ENCODE results near the gene MIB1. TPM values are rescaled to one million over a fixed set of nuclear protein-coding genes. Genes with fewer than 3 reads are reported as not detected.

Gene MIB1
- total RNA-seq, 4 donors from 2014 or later: 15.7 to 31.8 (median 27.6) TPM

DNA sequence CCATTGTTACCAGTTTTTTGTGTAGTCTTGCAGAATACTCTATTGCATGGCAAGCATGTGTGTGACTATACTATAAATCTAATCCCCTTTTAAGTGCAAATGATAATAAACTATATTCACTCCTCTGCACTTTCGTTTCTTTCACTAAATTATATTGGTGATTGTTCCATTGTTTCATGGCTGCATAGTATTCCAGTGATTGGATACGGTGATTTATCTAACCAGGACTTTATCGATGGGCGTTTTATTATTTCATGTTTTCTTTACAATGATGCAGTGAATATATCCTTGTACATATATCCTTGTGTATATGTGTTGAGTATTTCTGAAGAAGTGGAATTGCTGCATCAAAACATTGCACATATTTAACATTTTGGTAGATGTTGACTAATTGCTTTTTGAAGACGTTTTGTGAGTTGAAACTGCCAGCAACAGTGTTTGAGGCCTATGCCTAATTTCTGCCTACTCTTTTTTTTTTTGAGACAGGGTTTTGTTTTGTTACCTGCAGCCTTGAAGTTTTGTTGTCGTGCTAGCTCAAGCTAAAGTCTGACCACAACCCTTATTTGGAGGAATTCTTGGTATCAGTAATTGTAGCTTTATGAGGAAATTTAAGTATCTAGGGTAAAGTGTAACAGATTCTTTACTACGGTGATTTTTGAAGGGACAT is 2.7 kb downstream of the MIB1 start:
- DNase-seq: no peak
- Histone ChIP-seq H3K27ac (no peak overlapping the region), H3K4me3 (no peak overlapping the region), H3K27me3 (no peaks in the 10 kb centered on the region), H3K36me3 (no peaks in the 10 kb centered on the region), H3K9me3 (no peaks in the 10 kb centered on the region), H3K4me1 (peaks cover 0 to 43% (median 18%) of the 10 kb centered on the region in 4 donors)
- in situ Hi-C loops (cut with MboI; ENCODE audit: low pct_ligation_motif_present in 1 of 4, low pct_unique_long_range_greater_than_20kb in 1 of 4, low sequenced_read_pairs in 3 of 4) (no loop called here), intact Hi-C loops (cut with DNase I; ENCODE audit: low total_unique reads) (no loop called here)
- 80 to 89% methylated on average over 7 of the region's 7 CpGs for WGBS, 2 donors (ENCODE audit: low coverage in 1 of 2)
- no peak for TF ChIP-seq EP300 (IDR thresholded peaks at IDR 0.05; ENCODE audit: low read depth)
- TF ChIP-seq POLR2AphosphoS5 (IDR thresholded peaks at IDR 0.05): no peak
- no peak for TF ChIP-seq POLR2A (IDR thresholded peaks at IDR 0.05)
- TF ChIP-seq, protein P1, sequence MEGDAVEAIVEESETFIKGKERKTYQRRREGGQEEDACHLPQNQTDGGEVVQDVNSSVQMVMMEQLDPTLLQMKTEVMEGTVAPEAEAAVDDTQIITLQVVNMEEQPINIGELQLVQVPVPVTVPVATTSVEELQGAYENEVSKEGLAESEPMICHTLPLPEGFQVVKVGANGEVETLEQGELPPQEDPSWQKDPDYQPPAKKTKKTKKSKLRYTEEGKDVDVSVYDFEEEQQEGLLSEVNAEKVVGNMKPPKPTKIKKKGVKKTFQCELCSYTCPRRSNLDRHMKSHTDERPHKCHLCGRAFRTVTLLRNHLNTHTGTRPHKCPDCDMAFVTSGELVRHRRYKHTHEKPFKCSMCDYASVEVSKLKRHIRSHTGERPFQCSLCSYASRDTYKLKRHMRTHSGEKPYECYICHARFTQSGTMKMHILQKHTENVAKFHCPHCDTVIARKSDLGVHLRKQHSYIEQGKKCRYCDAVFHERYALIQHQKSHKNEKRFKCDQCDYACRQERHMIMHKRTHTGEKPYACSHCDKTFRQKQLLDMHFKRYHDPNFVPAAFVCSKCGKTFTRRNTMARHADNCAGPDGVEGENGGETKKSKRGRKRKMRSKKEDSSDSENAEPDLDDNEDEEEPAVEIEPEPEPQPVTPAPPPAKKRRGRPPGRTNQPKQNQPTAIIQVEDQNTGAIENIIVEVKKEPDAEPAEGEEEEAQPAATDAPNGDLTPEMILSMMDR (IDR thresholded peaks at IDR 0.05): no peak

DNA sequence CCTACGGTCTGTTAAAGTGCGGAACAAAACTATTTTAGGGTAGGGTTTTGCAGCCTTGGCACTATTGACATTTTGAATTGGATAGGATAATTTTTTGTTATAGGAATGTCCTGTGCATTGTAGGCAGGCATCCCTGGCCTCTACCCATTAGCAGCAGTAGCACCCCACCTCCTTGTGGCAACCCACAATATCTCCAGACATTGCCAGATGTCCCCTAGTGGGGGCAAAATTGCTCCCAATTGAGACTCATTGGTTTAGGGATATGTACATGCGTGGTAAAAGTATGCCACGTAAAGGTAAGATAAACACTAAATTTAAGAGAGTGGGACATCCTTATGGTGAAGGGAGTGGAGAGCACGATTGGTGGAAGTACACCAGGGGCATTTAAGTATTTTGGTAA is 4.6 kb downstream of the MIB1 start:
- WGBS, 2 donors (ENCODE audit: low coverage in 1 of 2): 93 to 94% methylated on average over 2 to 5 of the region's 5 CpGs
- peaks cover 0 to 36% (median 12%) of the 10 kb centered on the region in 4 donors for H3K4me1 ChIP-seq
- H3K4me3 ChIP-seq: no peak overlapping the region
- intact Hi-C loops (cut with DNase I; ENCODE audit: low total_unique reads) (no loop called here), in situ Hi-C loops (cut with MboI; ENCODE audit: low pct_ligation_motif_present in 1 of 4, low pct_unique_long_range_greater_than_20kb in 1 of 4, low sequenced_read_pairs in 3 of 4) (no loop called here)
- H3K27me3 ChIP-seq: no peaks in the 10 kb centered on the region
- no peak overlapping the region for H3K27ac ChIP-seq
- DNase-seq: no peak
- H3K9me3 ChIP-seq: no peaks in the 10 kb centered on the region
- TF ChIP-seq POLR2AphosphoS5 (IDR thresholded peaks at IDR 0.05) (no peak), POLR2A (IDR thresholded peaks at IDR 0.05) (no peak), EP300 (IDR thresholded peaks at IDR 0.05; ENCODE audit: low read depth) (no peak)
- TF ChIP-seq, protein P1 (IDR thresholded peaks at IDR 0.05): no peak
- H3K36me3 ChIP-seq: no peaks in the 10 kb centered on the region

DNA sequence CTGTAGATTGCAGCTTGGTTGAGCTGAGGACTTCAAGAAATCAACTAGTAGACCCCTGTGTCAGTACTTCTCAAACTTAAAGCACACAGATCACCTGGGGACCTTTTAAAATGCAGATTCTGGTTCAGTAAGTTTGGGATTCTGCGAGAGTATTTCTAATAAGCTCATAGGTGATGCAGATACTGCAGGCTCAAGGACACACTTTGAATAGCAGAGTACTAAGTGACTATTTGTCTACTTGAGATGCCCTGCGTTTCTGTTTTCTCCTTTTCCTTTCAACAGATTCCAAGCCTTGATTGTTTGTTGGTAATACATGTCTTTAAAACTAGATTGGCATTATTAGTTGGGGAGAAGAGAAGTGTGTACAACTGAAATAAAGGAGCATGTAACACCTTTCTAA is 6.7 kb downstream of the MIB1 start:
- TF ChIP-seq, protein P1 (IDR thresholded peaks at IDR 0.05): no peak
- TF ChIP-seq POLR2A (IDR thresholded peaks at IDR 0.05): no peak
- no peak for TF ChIP-seq EP300 (IDR thresholded peaks at IDR 0.05; ENCODE audit: low read depth)
- TF ChIP-seq POLR2AphosphoS5 (IDR thresholded peaks at IDR 0.05): no peak
- Histone ChIP-seq H3K4me3 (no peak overlapping the region), H3K36me3 (no peaks in the 10 kb centered on the region), H3K9me3 (no peaks in the 10 kb centered on the region), H3K27me3 (no peaks in the 10 kb centered on the region), H3K4me1 (peaks cover 0 to 38% (median 12%) of the 10 kb centered on the region in 4 donors), H3K27ac (no peak overlapping the region)
- no peak for DNase-seq
- WGBS, 2 donors (ENCODE audit: low coverage in 1 of 2): 57 to 72% methylated on average over 2 of the region's 2 CpGs
- intact Hi-C loops (cut with DNase I; ENCODE audit: low total_unique reads) (no loop called here), in situ Hi-C loops (cut with MboI; ENCODE audit: low pct_ligation_motif_present in 1 of 4, low pct_unique_long_range_greater_than_20kb in 1 of 4, low sequenced_read_pairs in 3 of 4) (no loop called here)

DNA sequence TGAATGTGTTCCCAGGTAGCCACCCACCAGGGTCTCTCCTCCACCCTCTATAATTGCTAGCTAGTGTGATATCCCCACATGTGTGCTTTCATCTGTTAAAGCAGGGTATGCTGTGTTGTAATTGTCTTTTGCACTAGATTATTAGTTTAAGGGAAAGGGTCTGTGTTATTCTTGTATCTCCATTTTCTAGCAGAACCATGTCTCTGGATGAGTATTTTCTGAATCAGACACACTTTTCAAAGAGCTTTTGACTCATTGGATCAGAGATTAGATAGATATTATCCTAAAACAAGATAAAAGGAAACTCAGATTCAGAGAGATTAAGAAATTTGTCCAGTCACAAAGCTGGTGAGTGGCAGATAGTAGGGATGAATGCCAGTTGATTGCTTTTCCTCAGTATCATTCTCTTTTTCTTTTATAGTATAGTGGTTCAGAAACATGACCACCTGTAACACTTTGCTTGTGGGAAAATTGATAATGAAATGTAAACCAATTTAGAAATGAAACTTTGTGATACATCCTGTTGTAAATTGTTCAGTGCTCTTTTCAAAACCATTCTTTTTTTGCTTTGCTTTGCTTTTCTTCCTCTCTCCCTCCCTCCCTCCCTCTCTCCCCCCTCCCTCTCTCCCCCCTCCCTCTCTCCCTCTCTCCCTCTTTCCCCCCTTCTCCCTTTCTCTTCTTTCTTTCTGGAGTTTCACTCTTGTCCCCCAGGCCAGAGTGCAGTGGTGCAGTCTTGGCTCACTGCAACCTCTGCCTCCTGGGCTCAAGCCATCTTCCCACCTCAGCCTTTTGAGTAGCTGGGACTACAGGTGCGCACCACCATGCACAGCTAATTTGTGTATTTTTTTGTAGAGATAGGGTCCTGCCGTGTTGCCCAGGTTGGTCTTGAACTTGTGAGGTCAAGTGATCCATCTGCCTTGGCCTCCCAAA is 7.4 kb downstream of the MIB1 start:
- 78% methylated on average over 2 of the region's 2 CpGs; no CpG with 5 or more reads in 1 of the 2 donors for WGBS, 2 donors (ENCODE audit: low coverage in 1 of 2)

More for the DNA sequence above, 7.4 kb downstream of the MIB1 start:
- no peaks in the 10 kb centered on the region for H3K36me3 ChIP-seq
- peaks cover 0 to 33% (median 9%) of the 10 kb centered on the region in 4 donors for H3K4me1 ChIP-seq
- intact Hi-C loops (cut with DNase I; ENCODE audit: low total_unique reads): no loop called here
- in situ Hi-C loops (cut with MboI; ENCODE audit: low pct_ligation_motif_present in 1 of 4, low pct_unique_long_range_greater_than_20kb in 1 of 4, low sequenced_read_pairs in 3 of 4): no loop called here
- no peaks in the 10 kb centered on the region for H3K9me3 ChIP-seq
- TF ChIP-seq EP300 (IDR thresholded peaks at IDR 0.05; ENCODE audit: low read depth) (no peak), POLR2AphosphoS5 (IDR thresholded peaks at IDR 0.05) (no peak)
- H3K27me3 ChIP-seq: no peaks in the 10 kb centered on the region
- no peak overlapping the region for H3K4me3 ChIP-seq
- no peak for DNase-seq
- peak overlapping the region in 1 of 4 donors; percentile 37 for H3K27ac ChIP-seq
